Breast epithelium (tissue), 3 donors: ENCODE data around the gene CNMD.

Experiments used
- CTCF ChIP-seq, 3 donors: fragments of 450-650 bp; IDR thresholded peaks; one replicate each; pipeline ENCODE4 v1.5.1; 2016 to 2017; ENCODE audit warnings: antibody characterized with exemption in 3 of 3, mild to moderate bottlenecking in 3 of 3, moderate library complexity in 3 of 3
- POLR2A ChIP-seq: fragments of 450-650 bp; IDR thresholded peaks from one replicate; pipeline ENCODE4 v1.6.1; 2016; ENCODE audit warnings: antibody characterized with exemption, mild to moderate bottlenecking, moderate library complexity

- TF ChIP-seq CTCF (IDR thresholded peaks at IDR 0.05) (no peak), POLR2A (no peak)
Observed at GRCh38 chr13:52783943-52784342, 44.3 kb upstream of the CNMD start.
